ENCODE results near the gene MCCC1.

- TF ChIP-seq, protein P1, sequence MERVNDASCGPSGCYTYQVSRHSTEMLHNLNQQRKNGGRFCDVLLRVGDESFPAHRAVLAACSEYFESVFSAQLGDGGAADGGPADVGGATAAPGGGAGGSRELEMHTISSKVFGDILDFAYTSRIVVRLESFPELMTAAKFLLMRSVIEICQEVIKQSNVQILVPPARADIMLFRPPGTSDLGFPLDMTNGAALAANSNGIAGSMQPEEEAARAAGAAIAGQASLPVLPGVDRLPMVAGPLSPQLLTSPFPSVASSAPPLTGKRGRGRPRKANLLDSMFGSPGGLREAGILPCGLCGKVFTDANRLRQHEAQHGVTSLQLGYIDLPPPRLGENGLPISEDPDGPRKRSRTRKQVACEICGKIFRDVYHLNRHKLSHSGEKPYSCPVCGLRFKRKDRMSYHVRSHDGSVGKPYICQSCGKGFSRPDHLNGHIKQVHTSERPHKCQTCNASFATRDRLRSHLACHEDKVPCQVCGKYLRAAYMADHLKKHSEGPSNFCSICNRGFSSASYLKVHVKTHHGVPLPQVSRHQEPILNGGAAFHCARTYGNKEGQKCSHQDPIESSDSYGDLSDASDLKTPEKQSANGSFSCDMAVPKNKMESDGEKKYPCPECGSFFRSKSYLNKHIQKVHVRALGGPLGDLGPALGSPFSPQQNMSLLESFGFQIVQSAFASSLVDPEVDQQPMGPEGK (CRISPR knock-in tag; IDR thresholded peaks at IDR 0.05; ENCODE audit: borderline replicate concordance): no peak
- TF ChIP-seq ZFP30 (CRISPR knock-in tag; IDR thresholded peaks at IDR 0.05) (no peak), CREB5 (CRISPR knock-in tag; IDR thresholded peaks at IDR 0.05; ENCODE audit: low read depth) (no peak), BACH2 (CRISPR knock-in tag; IDR thresholded peaks at IDR 0.05; ENCODE audit: borderline replicate concordance) (no peak)
Observed at GRCh38 chr3:182979674-182980191, 119.6 kb downstream of the MCCC1 start.

Measured in SK-N-SH treated with all-trans-retinoic acid at 6 μM for 48 hours (cell line).